EL (cell line): ENCODE results near the gene OR6T1.
A peak's percentile ranks its signal among the peaks of the same experiment; 100 is the strongest.

ENCODE experiments used
- DNase-seq: peaks from one replicate; pipeline ENCODE4 v3.0.0-alpha.2; 2016

The OR6T1 gene

GRCh38 chr11:123943738-123944137, at the start of gene OR6T1:
Gene OR6T1 (minus strand): TSS chr11:123943838. CDS start chr11:123943838, 0 bp downstream.
- no peak for DNase-seq

DNA sequence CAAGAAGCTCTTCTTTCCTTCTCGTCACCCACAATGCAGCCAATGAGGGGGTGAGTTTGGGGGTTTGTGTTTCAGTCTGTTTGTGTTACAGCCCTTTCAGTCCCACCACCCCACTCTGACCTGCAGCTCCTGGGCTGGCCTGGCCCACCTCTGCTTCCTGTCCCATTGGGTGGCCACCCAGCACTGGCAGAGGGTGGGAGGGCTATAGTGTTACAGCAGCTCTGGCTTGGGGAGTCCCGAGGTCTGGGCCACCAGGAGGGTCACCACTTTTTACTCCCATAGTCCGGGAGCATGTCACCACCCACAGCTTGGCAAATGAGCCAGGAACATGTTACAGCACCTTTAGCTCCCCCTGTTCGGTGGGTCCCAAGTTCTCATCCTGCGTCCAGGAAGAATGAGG, 35.7 kb upstream of the OR6T1 start:
- no peak for DNase-seq

GRCh38 chr11:123977731-123978347, 34.2 kb upstream of the OR6T1 start, which contains the start of gene OR10S1:
Gene OR10S1 (minus strand): TSS chr11:123977781. CDS start chr11:123977664, 117 bp downstream.
- no peak for DNase-seq

DNA sequence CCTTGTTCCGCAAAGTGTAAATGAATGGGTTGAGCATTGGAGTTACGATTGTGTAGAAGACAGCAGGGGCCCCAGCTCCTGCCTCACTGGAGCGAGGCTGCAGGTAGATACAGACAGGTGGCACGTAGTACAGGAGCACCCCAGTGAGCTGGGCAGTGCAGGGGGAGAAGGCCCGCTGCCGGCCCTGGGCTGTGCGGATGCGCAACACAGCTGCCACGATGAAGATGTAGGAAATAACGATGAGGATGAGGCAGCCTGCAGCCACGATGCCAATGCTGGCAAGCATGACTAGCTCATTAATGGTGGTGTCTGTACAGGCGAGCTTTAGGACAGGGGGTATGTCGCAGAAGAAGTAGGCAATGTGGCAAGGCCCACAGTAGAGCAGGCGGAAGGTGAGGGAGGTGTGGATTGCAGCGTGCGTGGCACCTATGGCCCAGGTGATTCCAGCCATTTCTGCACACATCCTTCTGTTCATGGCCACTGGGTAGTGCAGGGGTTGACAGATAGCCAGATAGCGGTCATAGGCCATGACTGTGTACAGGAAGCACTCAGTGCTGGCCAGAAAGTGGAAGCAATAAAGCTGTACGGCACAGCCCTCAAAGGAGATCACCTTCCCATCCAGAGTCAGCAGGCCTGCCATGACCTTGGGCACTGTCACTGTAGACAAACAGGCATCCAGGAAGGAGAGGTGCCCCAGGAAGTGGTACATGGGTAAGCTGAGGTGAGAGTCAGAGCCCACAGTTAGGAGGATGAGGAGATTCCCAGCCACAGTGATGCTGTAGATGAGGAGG, 33.3 kb upstream of the OR6T1 start:
- DNase-seq = no peak

GRCh38 chr11:123973816-123974215, 30.2 kb upstream of the OR6T1 start:
- peak; percentile 79 for DNase-seq

- DNase-seq = no peak
Measured at GRCh38 chr11:123956752-123957151, 13.1 kb upstream of the OR6T1 start.

- DNase-seq = no peak
Measured at GRCh38 chr11:123945132-123945531, 1.5 kb upstream of the OR6T1 start.

- no peak for DNase-seq
Measured at GRCh38 chr11:123942413-123942812, 1.2 kb downstream of the OR6T1 start.

GRCh38 chr11:123939317-123939716, 4.3 kb downstream of the OR6T1 start, which contains the start of gene OR4D5:
Gene OR4D5 (plus strand): TSS chr11:123939617. CDS start chr11:123939617, 0 bp downstream.
- DNase-seq = no peak

DNA sequence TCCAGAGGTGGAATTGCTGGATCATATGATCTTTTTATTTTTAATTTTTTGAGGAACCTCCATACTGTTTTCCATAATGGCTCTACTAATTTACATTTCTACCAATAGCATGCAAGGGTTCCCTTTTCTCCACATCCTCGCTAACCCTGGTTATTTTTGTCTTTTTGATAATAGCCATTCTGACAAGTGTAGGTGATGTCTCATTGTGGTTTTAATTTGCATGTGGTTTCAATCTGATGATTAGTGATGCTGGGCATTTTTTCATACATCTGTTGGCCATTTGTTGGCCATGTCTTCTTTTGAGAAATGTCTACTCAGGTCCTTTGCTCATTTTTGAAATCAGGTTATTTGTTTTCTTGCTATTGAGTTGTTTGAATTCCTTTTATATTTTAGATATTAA, 19.6 kb downstream of the OR6T1 start:
- DNase-seq = no peak

- no peak for DNase-seq
Measured at GRCh38 chr11:123920943-123921342, 22.7 kb downstream of the OR6T1 start.

DNA sequence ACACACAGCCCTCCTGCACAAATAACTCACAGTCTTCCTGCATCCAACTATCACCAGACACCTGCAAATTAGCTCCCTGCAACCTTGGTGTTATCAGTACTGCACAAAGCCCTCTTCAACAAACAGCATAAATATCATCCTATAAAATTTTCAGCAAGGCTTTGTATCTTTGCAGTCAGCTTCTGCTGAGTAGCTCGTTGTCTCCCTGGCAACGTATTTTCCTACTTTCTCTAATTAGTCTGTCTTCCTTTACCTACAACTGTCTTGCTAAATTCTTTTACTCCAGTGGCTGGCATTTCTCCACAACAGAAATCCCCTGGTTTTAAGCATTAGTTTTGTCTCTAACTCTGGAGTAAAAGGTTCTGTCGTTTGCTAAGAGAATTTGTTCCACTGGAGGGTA, 37.8 kb downstream of the OR6T1 start:
- no peak for DNase-seq

- DNase-seq = no peak
Measured at GRCh38 chr11:123904932-123905331, 38.7 kb downstream of the OR6T1 start.

GRCh38 chr11:123903932-123904331, 39.7 kb downstream of the OR6T1 start:
- DNase-seq = no peak

DNA sequence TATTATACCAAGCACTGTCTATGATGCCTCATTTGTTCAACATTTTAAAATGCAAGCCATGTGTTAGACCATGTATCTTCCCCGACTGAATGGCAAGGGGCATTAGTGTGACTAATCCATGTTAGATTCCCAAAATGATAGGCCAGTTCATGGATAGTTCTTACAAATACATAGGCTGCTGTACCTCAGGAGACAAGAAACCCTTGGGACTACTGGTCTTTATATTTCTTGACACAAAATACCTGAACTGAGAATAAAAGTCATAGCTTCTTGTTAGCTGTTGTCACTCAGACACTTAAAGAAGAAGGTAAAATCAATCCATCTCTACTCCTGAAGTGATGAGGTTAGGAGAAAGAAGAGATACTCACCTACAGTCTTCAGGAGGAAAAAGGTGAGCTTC, 41.8 kb downstream of the OR6T1 start, which contains the start of gene OR8D4:
TSS of gene OR8D4 (plus strand) at position 301 of the 400 bp plus-strand sequence. CDS start 4,265 bp downstream, outside the sequence.
- no peak for DNase-seq

DNA sequence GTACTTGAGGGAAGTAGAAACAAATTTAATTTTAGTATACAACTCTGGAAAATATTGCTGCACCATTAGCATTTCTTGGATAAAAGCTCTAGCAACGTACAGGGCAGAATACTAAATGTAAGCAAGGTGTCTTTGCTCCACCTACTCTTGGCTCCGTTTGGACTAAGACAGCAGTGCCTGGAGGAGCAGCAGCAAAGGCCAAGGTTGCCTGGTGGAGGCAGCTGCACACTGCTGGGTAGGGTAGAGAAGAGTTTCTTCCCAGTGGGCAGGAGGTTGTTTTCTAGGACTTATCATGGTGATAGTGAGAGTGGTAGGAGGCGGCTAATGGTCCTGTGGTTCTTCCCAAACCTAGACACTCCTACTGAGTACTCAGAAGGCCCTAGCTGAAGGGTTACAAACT, 43.8 kb downstream of the OR6T1 start:
- no peak for DNase-seq
